ENCODE results near the gene FRMD4B.

- TF ChIP-seq CTCF (IDR thresholded peaks at IDR 0.05) (no peak), POLR2AphosphoS5 (IDR thresholded peaks at IDR 0.05) (no peak), EP300 (IDR thresholded peaks at IDR 0.05) (no peak)
Observed at GRCh38 chr3:69254351-69254750, 131.5 kb downstream of the FRMD4B start.

Measured in esophagus muscularis mucosa (tissue), 4 donors.